ENCODE data around the gene C1QC.

The C1QC gene

GRCh38 chr1:22619252-22619651, 24.2 kb upstream of the C1QC start:
- DNase-seq (ENCODE audit: low read depth), result no peak

- DNase-seq (ENCODE audit: low read depth), result no peak
Measured at GRCh38 chr1:22619798-22620197, 23.6 kb upstream of the C1QC start.

- DNase-seq (ENCODE audit: low read depth), result no peak
Measured at GRCh38 chr1:22621761-22622160, 21.7 kb upstream of the C1QC start.

- DNase-seq (ENCODE audit: low read depth), result no peak
Measured at GRCh38 chr1:22625262-22625925, 18.0 kb upstream of the C1QC start.

- no peak for DNase-seq (ENCODE audit: low read depth)
Measured at GRCh38 chr1:22626237-22627157, 16.9 kb upstream of the C1QC start.

GRCh38 chr1:22627331-22627730, 16.1 kb upstream of the C1QC start:
- DNase-seq (ENCODE audit: low read depth), result no peak

- no peak for DNase-seq (ENCODE audit: low read depth)
Measured at GRCh38 chr1:22628698-22629444, 14.6 kb upstream of the C1QC start.

GRCh38 chr1:22629886-22630285, 13.5 kb upstream of the C1QC start:
- no peak for DNase-seq (ENCODE audit: low read depth)

GRCh38 chr1:22633697-22634463, 9.6 kb upstream of the C1QC start:
- DNase-seq (ENCODE audit: low read depth), result no peak

- no peak for DNase-seq (ENCODE audit: low read depth)
Measured at GRCh38 chr1:22635436-22635835, 8.0 kb upstream of the C1QC start.

- no peak for DNase-seq (ENCODE audit: low read depth)
Measured at GRCh38 chr1:22636353-22636752, 7.1 kb upstream of the C1QC start, which contains the start of gene C1QA. C1QA (plus strand) TSS chr1:22636628; CDS start chr1:22637617, 989 bp downstream.

GRCh38 chr1:22636927-22637326, 6.5 kb upstream of the C1QC start:
- no peak for DNase-seq (ENCODE audit: low read depth)

- DNase-seq (ENCODE audit: low read depth), result no peak
Measured at GRCh38 chr1:22637907-22638445, 5.5 kb upstream of the C1QC start.

GRCh38 chr1:22638476-22639234, 4.8 kb upstream of the C1QC start:
- DNase-seq (ENCODE audit: low read depth), result no peak

- DNase-seq (ENCODE audit: low read depth), result no peak
Measured at GRCh38 chr1:22639286-22639685, 4.1 kb upstream of the C1QC start.

- no peak for DNase-seq (ENCODE audit: low read depth)
Measured at GRCh38 chr1:22641247-22641646, 2.2 kb upstream of the C1QC start.

GRCh38 chr1:22641906-22642636, 1.4 kb upstream of the C1QC start:
- DNase-seq (ENCODE audit: low read depth), result peak; percentile 52

GRCh38 chr1:22643928-22644327, 495 bp downstream of the C1QC start:
- DNase-seq (ENCODE audit: low read depth), result no peak

- DNase-seq (ENCODE audit: low read depth), result no peak
Measured at GRCh38 chr1:22645931-22646330, 2.5 kb downstream of the C1QC start.

- DNase-seq (ENCODE audit: low read depth), result no peak
Measured at GRCh38 chr1:22646384-22646783, 3.0 kb downstream of the C1QC start.

Measured in stimulated activated CD8-positive, alpha-beta memory T cell treated with anti-CD3 and anti-CD28 coated beads, Interleukin-4, amount 100 ng/mL, for 24 hours (primary cell).